Activated CD4-positive, CD25-positive, alpha-beta regulatory T cell (primary cell): Measurements from ENCODE around the gene SRP9.
"Not testable (repeated sequence)": the region's sequence is repeated elsewhere in the genome, so short reads cannot be mapped to it uniquely, and the experiment has no call there.

Source experiments
- DNase-seq, 4 experiments: peaks; one replicate each; lab custom pipeline; 2025; lab: John Stamatoyannopoulos, UW

The SRP9 gene

DNA sequence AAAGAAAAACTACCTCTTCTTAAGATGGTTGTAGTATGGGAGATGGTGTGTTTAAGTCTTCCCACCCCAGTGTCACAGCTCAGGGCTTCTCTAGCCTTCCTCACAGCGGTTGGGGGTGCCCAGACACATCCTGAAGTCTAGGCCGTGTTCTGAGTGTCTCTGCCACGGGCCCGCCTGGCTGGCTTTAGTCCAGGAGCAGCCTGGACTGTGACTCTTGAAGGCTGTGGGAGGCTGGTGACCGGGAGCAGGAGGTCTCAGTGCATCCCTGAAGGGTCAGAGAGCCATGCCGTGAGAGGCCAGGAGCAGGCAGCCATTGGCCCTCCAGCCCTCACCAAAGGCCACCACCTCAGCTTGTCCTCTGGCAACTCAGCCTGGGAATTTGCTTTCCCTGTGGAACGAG, 36.8 kb downstream of the SRP9 start:
- DNase-seq: no peak

DNA sequence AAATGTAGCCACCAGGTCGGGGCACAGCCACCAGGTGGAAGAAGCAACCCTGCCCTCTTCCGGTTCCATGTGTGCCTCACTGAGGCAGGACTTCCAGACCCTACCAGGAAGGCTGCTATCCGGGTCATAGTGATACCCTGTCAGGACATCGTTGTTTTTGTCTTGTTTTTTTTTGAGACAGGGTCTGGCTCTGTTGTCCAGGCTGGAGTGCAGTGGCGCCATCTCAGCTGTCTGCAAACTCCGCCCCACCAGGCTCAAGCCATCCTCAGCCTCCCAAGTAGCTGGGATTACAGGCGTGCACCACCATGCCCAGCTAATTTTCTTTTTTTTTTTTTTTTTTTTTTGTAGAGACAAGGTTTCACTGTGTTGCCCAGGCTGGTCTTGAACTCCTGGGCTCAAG, 37.5 kb downstream of the SRP9 start:
- not testable (repeated sequence) for DNase-seq

DNA sequence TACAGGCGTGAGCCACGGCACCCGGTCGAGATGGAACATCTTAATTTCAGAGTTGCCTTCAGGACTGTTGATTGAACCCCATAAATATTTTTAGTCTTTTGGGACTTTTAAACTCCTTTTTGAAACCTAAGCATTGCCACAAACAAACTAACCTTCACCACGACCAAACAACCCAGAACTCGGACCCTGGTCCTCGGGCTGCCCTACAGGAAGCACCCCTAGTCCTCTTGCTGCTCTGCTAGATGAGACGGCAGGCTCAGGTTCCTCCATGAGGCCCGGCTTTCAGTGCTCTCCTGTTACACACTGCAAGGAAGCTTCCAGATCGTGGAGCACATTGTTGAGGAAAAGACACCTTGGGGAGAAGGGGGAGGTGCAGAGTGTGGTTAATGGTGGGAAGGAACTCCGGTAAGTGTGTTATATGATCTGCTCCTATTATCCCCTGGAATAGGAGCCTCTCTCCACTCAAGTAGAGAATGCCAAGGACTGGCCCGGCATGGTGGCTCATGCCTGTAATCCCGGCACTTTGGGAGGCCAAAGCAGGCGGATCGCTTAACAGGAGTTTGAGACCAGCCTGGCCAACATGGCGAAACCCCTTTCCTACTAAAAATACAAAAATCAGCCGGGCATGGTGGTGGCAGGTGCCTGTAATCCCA, 38.0 kb downstream of the SRP9 start:
- no peak for DNase-seq

DNA sequence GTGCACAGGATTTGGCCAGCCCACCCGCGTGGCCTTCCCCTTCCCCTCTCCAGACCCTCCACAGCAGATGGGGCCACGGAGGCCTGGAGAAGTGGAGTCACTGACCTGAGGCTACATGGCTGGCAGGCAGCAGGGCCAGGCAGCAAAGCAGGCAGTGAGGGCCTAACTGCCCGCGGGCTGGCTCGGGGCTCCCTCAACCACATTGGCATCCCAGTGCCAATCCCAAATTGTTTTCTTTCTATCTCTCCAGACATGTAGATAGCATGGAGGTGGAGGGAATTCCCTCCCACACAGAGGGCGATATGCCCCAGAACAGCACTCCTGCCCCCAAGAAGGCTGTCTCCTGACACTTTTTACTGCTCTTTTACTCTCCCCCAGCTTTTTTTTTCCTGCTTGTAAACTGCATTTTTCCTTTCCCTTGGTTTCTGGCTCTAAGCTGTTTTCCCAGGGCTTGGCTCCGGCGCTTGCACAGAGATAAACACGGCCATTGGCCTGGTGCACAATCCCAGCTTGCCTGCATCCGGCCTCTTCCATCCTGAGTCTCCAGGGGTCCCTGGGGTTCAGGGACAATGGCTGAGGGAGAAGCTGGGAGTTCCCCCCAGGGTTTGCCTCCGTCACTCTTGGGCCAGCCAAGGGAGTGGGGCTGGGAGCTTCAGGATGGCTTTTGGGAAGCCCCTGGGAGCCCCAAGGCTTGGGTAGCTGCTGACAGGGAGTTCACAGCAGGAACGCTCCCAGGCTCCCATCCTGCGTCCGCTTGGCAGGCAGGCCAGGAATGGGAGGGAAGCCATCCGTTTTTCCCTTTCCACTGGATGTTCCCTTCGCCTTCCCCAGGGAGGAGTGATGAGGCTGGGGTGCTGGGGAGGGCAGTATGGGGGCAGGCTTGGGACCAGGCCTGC, 39.3 kb downstream of the SRP9 start:
- no peak for DNase-seq

DNA sequence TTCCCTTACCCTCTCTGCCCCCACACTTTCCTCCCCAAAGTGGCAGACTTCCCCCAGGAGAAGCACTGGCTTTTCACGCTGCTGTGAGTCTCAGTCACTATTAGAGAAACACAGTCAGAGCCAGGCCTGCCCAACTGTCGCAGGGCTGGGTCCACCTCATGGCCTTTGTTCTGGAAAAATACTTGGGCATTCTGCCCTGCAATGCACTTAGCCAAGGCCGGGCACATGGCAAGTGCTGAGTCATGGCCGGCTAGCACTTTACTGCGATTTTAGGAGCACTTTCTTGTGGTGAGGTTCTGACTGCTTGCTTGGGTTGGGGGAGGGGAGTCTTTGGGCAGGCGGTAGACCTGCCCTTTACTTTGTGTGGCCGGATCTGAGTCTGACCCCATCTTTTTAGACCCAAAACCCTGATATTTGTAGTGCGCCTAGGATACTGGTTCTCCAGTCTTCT, 40.0 kb downstream of the SRP9 start:
- DNase-seq: no peak

DNA sequence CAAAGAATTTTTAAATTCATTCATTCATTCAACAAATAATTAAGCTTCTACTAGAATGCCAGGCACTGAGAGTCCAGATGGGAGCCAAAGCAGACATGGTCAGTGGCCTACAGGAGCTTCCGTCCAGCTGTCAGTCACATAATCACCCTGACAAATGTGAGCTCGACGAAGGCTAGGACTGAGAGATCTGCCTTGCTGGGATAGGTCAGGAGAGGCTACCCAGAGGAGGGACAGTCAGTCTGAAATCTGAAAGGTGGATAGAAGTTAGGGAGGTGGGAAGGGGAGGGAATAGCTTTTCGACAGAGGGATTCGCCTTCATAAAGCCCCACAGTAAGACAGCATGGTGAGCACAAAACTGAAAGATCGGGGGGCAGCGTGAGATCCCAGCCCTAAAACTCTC, 40.6 kb downstream of the SRP9 start:
- no peak for DNase-seq

DNA sequence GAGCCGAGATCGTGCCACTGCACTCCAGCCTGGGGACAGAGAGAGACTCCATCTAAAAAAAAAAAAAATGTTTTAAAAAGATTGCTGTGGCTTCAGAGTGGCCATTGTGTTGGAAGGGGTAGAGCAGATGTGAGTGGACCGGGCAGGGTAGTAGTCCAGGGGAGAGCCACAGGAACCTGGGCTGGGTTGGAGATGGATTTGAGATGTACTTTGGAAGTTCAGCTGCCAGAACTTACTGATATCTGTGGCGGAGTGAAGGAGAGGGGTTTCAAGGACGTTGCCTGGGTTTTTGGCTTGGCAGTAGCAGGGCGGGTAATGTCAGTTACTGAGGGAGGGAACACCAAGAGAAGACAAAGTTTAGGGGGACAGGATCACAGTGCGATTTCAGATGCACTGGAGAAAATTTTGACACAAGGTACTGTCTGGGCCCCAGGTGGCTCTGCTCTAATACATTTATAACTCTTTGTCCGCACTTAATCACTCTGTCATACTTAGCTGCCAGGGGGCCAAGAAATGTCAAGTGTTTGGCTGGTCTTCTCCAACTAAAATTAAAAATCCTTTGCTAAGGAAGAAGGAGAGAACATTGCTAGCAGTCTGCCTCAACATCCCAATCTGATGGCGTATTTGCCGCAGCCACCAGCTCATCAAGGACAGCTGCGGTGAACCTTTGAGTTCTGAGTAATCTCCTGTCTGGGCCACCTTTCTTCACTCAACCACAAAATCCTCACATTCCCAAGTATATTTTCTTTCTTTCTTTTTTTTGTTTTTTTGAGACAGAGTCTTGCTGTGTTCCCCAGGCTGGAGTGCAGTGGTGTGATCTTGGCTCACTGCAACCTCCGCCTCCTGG, 41.9 kb downstream of the SRP9 start:
- no peak for DNase-seq

DNA sequence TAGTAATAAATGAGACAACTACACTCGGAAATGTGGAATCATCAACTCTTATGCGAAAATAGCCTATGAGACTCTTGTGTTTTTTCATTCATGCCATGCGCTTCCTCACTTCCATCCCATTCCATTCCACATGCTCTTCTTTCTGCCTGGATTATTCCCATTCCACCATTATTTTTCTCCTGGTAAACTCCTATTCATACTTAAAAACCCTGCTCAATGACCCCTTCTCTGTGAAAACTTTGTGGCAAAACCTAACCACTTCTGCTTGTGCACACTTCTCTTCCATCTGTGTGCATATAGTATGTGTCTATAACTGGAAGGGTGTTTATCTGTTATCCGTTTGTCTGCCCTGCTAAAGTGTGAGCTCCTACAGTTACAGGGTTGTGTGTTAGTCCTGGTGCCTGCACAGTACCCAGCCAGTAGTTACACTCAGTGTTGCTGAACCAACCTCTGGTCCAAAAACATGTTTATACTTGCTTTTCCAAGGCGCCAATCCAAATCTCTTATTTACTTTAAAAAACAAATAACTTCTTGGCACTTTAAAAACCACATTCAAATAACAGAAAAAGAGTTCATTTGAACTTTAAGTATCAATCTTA, 43.0 kb downstream of the SRP9 start:
- DNase-seq: no peak

DNA sequence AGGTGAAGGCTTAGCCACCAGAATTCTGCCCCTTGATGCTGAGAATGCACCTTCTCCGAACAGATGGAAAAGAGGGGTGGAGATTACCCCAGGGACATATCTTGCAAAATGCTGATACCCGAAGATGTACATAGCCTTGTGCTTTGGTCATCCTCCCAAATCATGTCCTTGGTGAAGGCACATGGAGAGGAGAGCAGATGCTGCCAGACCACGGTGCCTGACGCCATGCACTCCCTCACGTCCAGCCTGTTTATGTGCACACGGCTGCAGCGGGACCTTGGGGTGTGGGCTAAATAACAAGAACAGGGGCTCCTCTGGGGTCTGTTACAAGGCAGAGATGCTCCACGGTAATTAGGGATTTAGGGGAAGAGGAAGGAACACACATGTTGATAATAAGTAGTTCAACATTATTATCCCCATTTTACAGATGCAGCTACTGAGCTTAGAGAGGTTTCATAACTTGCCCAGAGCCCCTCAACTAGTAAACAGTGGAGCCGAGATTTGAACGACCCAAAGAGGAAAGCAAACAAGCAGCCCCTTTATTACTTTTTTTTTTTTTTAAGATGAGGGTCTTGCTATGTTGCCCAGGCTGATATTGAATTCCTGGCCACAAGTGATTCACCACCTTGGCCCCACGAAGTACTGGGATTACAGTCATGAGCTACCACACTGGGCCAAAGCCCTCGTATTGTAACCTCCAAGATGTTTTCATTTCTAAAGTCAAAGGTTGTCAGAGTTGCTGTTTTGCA, 45.2 kb downstream of the SRP9 start:
- no peak for DNase-seq

DNA sequence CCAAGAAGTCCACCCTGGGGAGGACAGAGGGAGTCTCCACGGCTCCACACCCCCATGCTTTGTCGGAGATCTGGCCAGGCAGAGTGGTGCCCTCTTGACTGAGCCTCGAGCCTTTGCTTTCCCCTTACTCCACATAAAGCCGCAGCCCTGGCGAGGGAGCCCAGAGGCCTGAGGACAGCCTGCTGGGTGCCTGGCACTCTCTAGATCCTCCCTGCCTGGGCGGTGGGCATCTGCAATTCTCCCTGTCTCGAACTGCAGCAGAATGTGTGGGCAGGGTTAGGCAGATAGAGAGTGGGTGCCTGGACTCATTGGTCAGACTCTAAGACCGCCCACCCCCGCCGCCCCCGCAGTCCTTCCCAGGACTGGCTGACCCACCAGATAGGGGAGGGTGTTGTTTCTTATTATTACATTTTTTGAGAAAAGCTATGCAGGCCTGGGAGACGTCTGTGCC, 46.2 kb downstream of the SRP9 start:
- no peak for DNase-seq

DNA sequence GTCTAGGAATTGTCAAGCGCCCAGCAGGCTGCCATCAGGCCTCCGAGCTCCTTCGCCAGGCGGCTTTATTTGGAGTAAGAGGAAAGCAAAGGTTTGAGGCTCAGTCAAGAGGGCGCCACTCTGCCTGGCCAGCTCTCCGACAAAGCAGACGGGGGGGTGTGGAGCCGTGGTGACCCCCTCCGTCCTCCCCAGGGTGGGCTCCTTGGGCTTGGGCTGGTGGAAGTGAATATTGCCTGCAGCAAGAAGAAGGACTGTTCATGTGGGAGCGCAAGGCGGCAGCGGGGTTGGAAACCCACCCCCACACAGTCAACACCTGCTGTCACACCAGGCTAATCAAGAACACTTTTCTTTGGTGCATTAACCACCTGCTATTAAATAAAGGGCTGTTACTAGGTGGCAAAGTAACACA, 46.9 kb downstream of the SRP9 start:
- no peak for DNase-seq

DNA sequence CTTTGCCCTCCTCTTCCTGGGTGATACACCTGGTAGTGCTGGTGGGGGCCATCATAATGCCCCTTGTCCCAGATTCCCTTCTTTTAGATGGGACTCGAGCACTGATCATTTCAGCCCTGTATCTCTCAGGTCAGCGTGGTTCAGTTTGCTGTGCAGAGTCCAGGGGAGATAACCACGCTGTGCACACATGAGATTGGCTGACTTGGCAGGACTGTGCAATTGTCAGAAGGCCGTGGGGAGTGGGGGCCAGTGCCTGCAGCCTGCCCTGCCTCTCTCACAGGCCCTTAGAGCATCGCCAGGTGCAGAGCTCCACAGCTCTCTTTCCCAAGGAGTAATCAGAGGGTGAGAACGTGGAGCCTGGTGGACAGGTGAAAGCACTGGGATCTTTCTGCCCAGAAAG, 47.5 kb downstream of the SRP9 start:
- DNase-seq: no peak

DNA sequence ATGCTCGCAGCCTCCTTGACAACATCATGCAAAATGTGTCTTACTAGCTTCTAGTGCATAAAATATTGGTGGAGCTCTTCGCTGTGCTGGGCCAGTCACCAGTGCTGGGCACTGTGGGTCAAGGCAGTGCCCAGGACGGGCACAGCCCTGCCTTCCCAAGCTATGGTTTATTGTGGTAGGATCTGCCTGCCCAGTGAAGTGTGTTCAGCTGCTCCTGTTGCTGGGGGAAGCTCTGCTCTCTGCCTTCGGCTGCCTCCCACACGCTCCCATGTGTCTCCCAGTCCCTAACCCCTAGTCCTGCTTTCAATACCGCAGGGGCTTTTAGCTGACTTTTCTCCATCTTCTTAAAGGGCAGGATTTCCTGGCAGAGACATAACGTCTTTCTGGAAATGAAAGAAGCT, 48.0 kb downstream of the SRP9 start:
- no peak for DNase-seq

DNA sequence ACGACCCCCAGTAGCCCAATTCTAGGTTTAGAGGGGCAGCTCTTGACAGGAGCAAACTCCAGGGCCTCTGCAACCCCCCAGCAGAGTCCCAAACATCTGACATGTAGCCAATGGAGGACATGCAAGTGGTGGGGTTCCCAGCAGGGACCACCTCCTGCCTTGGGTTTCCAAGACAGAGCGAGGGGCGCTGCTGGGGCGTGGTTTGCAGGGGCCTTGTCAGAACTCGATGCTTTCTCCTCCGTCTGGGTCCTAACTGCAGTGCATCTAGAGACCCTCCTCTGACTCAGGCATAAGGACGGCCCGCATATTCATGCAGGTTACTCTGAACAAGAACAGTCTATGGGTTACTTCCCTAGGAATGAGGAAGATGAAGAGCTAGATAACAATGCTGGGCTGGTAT, 49.5 kb downstream of the SRP9 start:
- DNase-seq: no peak

DNA sequence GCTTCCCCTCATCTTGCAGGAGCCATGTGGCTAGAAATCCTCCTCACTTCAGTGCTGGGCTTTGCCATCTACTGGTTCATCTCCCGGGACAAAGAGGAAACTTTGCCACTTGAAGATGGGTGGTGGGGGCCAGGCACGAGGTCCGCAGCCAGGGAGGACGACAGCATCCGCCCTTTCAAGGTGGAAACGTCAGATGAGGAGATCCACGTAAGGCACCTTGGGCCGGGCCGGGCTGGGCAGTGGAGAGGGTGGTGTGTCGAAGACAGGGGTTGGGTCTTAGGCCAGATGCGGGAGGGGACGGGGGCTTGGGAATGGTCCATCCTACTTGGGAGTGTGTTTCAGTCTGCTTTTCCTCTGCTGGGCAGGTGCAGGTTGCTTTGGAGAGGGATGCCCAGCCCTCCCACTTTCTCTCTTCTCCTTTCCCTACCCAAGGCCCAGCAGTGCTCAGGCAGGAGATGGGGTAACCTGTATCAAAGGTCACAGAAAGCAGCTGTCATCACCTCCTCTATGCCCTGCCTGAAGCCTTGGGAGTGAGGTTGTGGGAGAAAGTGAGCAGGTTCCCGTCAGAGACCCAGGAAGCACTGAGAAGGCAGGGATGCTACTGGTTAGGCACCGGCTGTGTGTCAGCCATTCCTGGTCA, 51.2 kb downstream of the SRP9 start:
- DNase-seq: no peak

DNA sequence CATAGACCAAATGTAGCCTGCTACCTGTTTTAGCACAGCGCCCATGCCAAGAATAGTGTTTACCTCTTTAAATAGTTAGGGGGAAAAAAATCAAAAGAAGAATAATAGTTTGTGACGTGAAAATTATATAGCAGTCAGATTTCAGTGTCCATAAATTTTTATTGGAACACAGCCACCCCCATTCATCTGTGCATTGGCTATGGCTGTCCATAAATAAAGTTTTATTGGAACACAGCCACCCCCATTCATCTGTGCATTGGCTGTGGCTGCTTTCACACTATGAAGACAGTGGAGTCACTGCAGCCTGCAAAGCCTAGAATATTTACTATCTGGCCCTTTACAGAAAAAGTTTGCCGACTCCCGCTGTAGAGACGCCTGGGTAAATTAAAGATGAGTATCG, 53.2 kb downstream of the SRP9 start:
- DNase-seq: no peak

DNA sequence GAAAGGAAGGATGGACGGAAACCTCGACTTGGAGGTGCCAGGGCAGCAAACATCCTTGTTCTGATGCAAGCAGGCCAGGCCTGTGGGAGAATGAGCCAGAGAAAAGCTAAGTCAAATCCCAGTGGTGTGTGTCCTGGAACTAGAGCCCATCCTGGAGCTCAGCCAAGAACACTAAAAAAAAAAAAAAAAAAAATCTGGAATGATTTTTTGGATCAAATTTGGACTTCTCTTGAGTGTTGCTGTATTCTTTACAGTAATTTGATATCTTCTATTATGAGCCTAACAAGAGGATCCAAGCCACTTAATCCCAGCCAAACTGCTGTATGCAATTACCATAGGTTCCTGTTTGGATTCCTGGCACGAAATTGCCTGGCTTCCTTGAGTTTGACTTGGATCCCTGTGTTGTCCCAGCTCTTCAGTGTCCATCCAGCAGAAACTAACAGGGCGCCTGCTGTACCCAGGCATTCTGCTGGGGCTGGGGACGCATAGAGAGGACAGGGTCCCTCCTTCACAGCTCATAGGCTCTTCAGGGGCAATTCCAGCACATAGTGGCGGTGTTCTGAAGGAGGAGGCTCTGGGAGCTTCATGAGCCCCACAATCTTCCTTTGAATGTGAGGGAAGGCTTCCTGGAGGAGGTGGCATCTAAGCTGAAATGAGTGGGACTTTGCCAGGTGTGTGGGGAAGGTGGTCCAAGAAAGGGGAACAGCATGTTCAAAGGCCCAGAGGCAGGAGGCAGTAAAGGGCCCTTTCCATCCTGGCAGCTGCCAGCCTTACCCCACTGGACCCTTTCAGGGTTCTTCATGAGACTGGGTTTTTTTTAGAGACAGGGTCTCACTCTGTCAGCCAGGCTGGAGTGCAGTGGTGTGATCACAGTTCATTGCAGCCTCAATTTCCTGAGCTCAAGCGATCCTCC, 57.0 kb downstream of the SRP9 start:
- no peak for DNase-seq

DNA sequence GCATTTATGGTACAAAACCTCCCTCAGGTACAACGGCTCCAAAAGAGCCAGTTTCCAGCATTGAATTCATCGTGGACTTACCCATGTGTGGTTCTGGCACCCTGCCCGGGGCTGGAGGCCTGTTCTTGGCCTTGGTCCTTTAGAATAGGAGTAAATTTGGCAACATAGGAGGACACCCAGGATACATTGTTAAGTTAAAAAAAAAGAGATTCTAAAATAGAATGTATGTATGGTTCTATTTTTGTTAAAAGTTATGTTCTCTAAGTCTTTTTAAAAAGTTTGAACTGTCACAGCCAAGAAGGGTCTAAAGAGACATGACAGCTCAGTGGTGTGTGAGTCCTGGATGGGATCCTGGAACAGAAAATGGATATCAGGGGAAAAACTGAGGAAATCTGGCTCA, 58.2 kb downstream of the SRP9 start:
- no peak for DNase-seq

DNA sequence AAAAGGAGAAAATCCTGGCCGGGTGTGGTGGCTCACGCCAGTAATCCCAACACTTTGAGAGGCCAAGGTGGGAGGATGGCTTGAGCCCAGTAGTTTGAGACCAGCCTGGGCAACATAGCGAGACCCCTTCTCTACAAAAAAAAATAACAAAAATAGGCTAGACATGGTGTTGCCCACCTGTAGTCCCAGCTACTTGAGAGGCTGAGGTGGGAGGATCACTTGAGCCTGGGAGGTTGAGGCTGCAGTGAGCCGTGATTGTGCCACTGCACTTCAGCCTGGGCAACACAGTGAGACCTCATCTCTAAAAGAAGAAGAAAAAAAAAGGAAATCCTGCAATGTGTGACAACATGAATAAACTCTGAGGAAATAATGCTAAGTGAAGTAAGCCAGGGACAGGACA, 58.7 kb downstream of the SRP9 start:
- not testable (repeated sequence) for DNase-seq

DNA sequence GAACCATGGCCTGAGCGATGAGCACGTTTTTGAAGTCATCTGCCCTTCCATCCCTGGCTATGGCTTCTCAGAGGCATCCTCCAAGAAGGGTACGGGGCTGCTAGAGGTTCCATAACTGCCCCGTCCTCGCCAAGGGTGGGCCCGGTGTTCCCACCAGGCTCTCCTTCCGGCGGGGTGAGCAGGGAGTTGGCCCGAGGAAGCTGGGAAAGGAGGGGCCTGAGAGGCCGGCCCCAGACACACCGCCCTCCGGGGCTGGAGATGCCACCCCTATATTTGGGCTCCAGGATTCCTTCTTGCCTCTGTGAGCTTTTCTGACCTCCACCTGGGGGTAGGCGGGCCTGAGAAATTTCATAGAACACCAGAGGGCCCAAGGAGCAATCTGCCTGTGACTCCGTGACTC, 61.2 kb downstream of the SRP9 start:
- DNase-seq: no peak
